HepG2 (cell line): ENCODE results near the gene PLEKHG2. TPM values are rescaled to one million over a fixed set of nuclear protein-coding genes. Genes with fewer than 3 reads are reported as not detected.

Experiments
- ADNP ChIP-seq: sonication (generic); formaldehyde crosslinking; IDR thresholded peaks from 2 replicates; pipeline ENCODE4 v1.4.0; 2020; ENCODE audit warnings: missing genetic modification reagents
- AFF4 ChIP-seq: sonication (generic); formaldehyde crosslinking; IDR thresholded peaks from 2 replicates; pipeline ENCODE4 v1.4.0; 2020; ENCODE audit warnings: missing genetic modification reagents
- FOSL2 ChIP-seq: sonication (generic); formaldehyde crosslinking; IDR thresholded peaks from 2 replicates; pipeline ENCODE4 v1.4.0; 2020; ENCODE audit warnings: missing genetic modification reagents
- MYNN ChIP-seq: sonication (generic); formaldehyde crosslinking; IDR thresholded peaks from 2 replicates; pipeline ENCODE4 v1.4.0; 2020; ENCODE audit warnings: mild to moderate bottlenecking, low read depth, missing genetic modification reagents
- NBN ChIP-seq: fragments of 450-650 bp; conservative IDR thresholded peaks from 2 replicates; pipeline ENCODE4 v1.6.1; 2017
- NR3C1 ChIP-seq: sonication (generic); formaldehyde crosslinking; IDR thresholded peaks from 2 replicates; pipeline ENCODE4 v1.4.0; 2020; ENCODE audit warnings: missing genetic modification reagents
- RBM22 ChIP-seq: fragments of 200-400 bp; formaldehyde crosslinking; optimal IDR thresholded peaks from 2 replicates; pipeline ENCODE3; 2017; ENCODE audit warnings: mild to moderate bottlenecking, low read length, moderate library complexity
- SCMH1 ChIP-seq: sonication (generic); formaldehyde crosslinking; IDR thresholded peaks from 2 replicates; pipeline ENCODE4 v1.9.0; 2021; ENCODE audit warnings: missing genetic modification reagents, mild to moderate bottlenecking, borderline replicate concordance
- ZFAT ChIP-seq: sonication (generic); formaldehyde crosslinking; conservative IDR thresholded peaks from 2 replicates; pipeline ENCODE4 v1.8.1; 2023; ENCODE audit warnings: missing genetic modification reagents, inconsistent platforms
- ZNF230 ChIP-seq: sonication (generic); formaldehyde crosslinking; IDR thresholded peaks from 2 replicates; pipeline ENCODE4 v1.4.0; 2020; ENCODE audit warnings: mild to moderate bottlenecking, missing genetic modification reagents
- ZNF407 ChIP-seq: sonication (generic); formaldehyde crosslinking; IDR thresholded peaks from one replicate; pipeline ENCODE4 v1.5.1; 2020; ENCODE audit warnings: mild to moderate bottlenecking, missing genetic modification reagents; ENCODE audit errors: not compliant biosample characterization
- ZNF605 ChIP-seq: sonication (generic); formaldehyde crosslinking; IDR thresholded peaks from 2 replicates; pipeline ENCODE4 v1.8.0; 2022; ENCODE audit warnings: mild to moderate bottlenecking, missing genetic modification reagents
- ZNF639 ChIP-seq: conservative IDR thresholded peaks from 2 replicates; pipeline ENCODE4 v1.6.1; 2018; ENCODE audit warnings: missing genetic modification reagents
- ZNF773 ChIP-seq: sonication (generic); formaldehyde crosslinking; IDR thresholded peaks from 2 replicates; pipeline ENCODE4 v1.4.0; 2020; ENCODE audit warnings: missing genetic modification reagents, borderline replicate concordance
- ZNF782 ChIP-seq: sonication (generic); formaldehyde crosslinking; IDR thresholded peaks from 2 replicates; pipeline ENCODE4 v1.4.0; 2020; ENCODE audit warnings: missing genetic modification reagents, mild to moderate bottlenecking, borderline replicate concordance
- ZSCAN22 ChIP-seq: sonication (generic); formaldehyde crosslinking; IDR thresholded peaks from 2 replicates; pipeline ENCODE4 v1.4.0; 2020; ENCODE audit warnings: mild to moderate bottlenecking, missing genetic modification reagents
- polyA plus RNA-seq, 8 experiments: library from polyadenylated mRNA; depleted of rRNA in 3 of 8; stranded (reverse) in 7 of 8; unstranded in 1 of 8; fragments of >200 nt; fragmentation: Illumina TruSeq in 4 of 8; extraction: Trizol in 4 of 8; gene quantifications; 2 replicates each; pipeline versions ENCODE4 v1.2.1 to v1.2.3, GENCODE V29; 2011 to 2016; ENCODE audit warnings: low read depth in 4 of 8, missing spikeins in 1 of 8, mixed read lengths in 1 of 8; ENCODE audit not compliant: insufficient read depth in 1 of 8
- total RNA-seq, 5 experiments: library from RNA; depleted of rRNA; stranded (reverse); fragments of >200 nt; fragmentation: Illumina TruSeq; extraction: Trizol; gene quantifications; 2 replicates each; pipeline ENCODE4 v1.2.3, GENCODE V29; 2016; ENCODE audit warnings: low read depth in 1 of 5

The PLEKHG2 gene
- total and polyA plus RNA-seq, 2 of the 13 experiments (the other 11 are each of a cell fraction or from before 2014, with no cell fraction given) = 3.6 to 6.8 TPM

- no peak for TF ChIP-seq ADNP (CRISPR knock-in tag)
- TF ChIP-seq ZNF773 (CRISPR knock-in tag) = no peak
- TF ChIP-seq AFF4 (CRISPR knock-in tag) = peak; percentile 79; the same call in 1 of the 2 replicates
- TF ChIP-seq ZNF782 (CRISPR knock-in tag) = no peak; the same call in 1 of the 2 replicates
- 0 out of 2 replicates have a peak, but pooled peaks have one; percentile 19 for TF ChIP-seq ZSCAN22 (CRISPR knock-in tag)
- TF ChIP-seq MYNN (CRISPR knock-in tag) = no peak
- no peak for TF ChIP-seq ZFAT (CRISPR knock-in tag)
- no peak for TF ChIP-seq ZNF407 (CRISPR knock-in tag)
- TF ChIP-seq ZNF639 (CRISPR knock-in tag) = 0 out of 2 replicates have a peak, but pooled peaks have one; percentile 19
- peak; percentile 83 for TF ChIP-seq FOSL2 (CRISPR knock-in tag)
- TF ChIP-seq RBM22 = peak; percentile 35
- TF ChIP-seq ZNF605 (CRISPR knock-in tag) = peak; percentile 81
- TF ChIP-seq SCMH1 (CRISPR knock-in tag) = no peak
- no peak for TF ChIP-seq NBN
- TF ChIP-seq NR3C1 = no peak
- peak; percentile 66; the same call in 1 of the 2 replicates for TF ChIP-seq ZNF230 (CRISPR knock-in tag)
These were observed 14.8 kb upstream of the PLEKHG2 start (continued) for GRCh38 chr19:39397360-39398296.
